ENCODE results near the gene JAK3. TPM values are rescaled to one million over a fixed set of nuclear protein-coding genes. Genes with fewer than 3 reads are reported as not detected.

The JAK3 gene
- total RNA-seq (2021) (4.4 to 5.6 TPM (median 5.6 TPM) in 3 replicates), Bru-seq, nascent RNA (percentile 33 among the genes with signal in this experiment)
- long read RNA-seq, experiment 1, partial matches to known transcripts = 9 of 13 reads
- long read RNA-seq, experiment 1, other reads (novel, unspliced or antisense) = 4 of 13 reads
- long read RNA-seq, experiment 2, partial matches to known transcripts = 1 of 8 reads
- long read RNA-seq, experiment 2, other reads (novel, unspliced or antisense) = 7 of 8 reads
- long read RNA-seq, experiment 3, partial matches to known transcripts = 0 of 1 reads
- long read RNA-seq, experiment 3, other reads (novel, unspliced or antisense) = 1 of 1 reads

DNA sequence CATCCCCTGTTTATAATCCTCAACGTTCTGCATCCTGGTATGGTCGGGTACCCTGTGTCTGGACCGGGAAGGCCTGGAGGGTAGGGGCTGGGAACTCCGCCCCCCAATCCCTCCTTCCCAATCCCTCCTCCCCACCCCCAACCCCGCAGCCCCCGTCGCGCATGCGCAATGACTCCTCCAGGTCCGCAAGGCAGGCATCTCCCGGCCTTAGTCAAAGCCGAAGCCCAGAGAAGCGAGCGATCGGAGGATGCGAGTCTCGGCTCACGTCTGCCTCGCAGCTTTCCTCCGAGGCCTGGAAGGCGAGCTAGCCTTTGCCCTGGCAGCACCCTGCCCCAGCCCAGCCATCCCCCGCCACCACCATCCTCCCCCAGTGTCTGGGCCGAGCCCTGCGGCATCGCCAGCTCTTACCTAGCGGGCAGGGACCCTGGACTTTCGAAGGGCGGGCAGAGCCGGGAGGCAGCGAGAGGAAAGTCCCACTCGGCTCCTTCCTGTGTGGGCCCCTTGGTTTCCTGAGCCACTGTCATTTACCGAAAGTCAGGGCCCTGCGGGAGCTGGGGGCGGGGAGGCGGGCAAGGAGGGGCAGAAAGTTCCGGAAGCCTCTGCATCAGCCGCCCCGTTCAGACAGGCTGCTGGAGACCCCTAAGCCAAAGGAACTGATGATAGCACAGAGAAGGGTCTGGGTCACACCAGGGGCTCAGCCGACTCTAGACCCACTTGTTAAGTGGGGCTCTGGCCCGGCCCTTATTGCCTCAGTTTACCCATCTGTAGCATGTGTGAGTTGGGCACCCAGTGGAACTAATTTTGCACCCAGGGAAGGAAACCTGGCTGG lies at the start of gene JAK3:
JAK3 (minus strand) TSS at position 445 of the 829 bp plus-strand sequence. CDS start 3,565 bp downstream, outside the sequence.
- peak; percentile 90 for DNase-seq (ENCODE audit: low spot score)
- no peaks in the 10 kb centered on the region for H3K36me3 Mint-ChIP-seq
- TF ChIP-seq, protein P1, sequence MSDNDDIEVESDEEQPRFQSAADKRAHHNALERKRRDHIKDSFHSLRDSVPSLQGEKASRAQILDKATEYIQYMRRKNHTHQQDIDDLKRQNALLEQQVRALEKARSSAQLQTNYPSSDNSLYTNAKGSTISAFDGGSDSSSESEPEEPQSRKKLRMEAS (CRISPR knock-in tag; IDR thresholded peaks at IDR 0.05) = 0 out of 2 replicates have a peak, but pooled peaks have one; percentile 13
- TF ChIP-seq, protein P2, sequence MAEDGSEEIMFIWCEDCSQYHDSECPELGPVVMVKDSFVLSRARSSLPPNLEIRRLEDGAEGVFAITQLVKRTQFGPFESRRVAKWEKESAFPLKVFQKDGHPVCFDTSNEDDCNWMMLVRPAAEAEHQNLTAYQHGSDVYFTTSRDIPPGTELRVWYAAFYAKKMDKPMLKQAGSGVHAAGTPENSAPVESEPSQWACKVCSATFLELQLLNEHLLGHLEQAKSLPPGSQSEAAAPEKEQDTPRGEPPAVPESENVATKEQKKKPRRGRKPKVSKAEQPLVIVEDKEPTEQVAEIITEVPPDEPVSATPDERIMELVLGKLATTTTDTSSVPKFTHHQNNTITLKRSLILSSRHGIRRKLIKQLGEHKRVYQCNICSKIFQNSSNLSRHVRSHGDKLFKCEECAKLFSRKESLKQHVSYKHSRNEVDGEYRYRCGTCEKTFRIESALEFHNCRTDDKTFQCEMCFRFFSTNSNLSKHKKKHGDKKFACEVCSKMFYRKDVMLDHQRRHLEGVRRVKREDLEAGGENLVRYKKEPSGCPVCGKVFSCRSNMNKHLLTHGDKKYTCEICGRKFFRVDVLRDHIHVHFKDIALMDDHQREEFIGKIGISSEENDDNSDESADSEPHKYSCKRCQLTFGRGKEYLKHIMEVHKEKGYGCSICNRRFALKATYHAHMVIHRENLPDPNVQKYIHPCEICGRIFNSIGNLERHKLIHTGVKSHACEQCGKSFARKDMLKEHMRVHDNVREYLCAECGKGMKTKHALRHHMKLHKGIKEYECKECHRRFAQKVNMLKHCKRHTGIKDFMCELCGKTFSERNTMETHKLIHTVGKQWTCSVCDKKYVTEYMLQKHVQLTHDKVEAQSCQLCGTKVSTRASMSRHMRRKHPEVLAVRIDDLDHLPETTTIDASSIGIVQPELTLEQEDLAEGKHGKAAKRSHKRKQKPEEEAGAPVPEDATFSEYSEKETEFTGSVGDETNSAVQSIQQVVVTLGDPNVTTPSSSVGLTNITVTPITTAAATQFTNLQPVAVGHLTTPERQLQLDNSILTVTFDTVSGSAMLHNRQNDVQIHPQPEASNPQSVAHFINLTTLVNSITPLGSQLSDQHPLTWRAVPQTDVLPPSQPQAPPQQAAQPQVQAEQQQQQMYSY (CRISPR knock-in tag; IDR thresholded peaks at IDR 0.05) = peak; percentile 29; the same call in 1 of the 2 replicates
- TF ChIP-seq, protein P3, sequence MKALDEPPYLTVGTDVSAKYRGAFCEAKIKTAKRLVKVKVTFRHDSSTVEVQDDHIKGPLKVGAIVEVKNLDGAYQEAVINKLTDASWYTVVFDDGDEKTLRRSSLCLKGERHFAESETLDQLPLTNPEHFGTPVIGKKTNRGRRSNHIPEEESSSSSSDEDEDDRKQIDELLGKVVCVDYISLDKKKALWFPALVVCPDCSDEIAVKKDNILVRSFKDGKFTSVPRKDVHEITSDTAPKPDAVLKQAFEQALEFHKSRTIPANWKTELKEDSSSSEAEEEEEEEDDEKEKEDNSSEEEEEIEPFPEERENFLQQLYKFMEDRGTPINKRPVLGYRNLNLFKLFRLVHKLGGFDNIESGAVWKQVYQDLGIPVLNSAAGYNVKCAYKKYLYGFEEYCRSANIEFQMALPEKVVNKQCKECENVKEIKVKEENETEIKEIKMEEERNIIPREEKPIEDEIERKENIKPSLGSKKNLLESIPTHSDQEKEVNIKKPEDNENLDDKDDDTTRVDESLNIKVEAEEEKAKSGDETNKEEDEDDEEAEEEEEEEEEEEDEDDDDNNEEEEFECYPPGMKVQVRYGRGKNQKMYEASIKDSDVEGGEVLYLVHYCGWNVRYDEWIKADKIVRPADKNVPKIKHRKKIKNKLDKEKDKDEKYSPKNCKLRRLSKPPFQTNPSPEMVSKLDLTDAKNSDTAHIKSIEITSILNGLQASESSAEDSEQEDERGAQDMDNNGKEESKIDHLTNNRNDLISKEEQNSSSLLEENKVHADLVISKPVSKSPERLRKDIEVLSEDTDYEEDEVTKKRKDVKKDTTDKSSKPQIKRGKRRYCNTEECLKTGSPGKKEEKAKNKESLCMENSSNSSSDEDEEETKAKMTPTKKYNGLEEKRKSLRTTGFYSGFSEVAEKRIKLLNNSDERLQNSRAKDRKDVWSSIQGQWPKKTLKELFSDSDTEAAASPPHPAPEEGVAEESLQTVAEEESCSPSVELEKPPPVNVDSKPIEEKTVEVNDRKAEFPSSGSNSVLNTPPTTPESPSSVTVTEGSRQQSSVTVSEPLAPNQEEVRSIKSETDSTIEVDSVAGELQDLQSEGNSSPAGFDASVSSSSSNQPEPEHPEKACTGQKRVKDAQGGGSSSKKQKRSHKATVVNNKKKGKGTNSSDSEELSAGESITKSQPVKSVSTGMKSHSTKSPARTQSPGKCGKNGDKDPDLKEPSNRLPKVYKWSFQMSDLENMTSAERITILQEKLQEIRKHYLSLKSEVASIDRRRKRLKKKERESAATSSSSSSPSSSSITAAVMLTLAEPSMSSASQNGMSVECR (CRISPR knock-in tag; IDR thresholded peaks at IDR 0.05; ENCODE audit: borderline replicate concordance) = no peak
- H3K4me3 Mint-ChIP-seq = peak within 1 kb of the TSS; percentile 49; the same call in 1 of the 2 replicates
- H3K9me3 Mint-ChIP-seq = peaks cover 7% of the 10 kb centered on the region
- peaks cover 43% of the 10 kb centered on the region for H3K27me3 Mint-ChIP-seq (ENCODE audit: low read depth)
- peak; percentile 84 for ATAC-seq
- no peak within 1 kb of the TSS; the same call in 1 of the 2 replicates for H3K27ac Mint-ChIP-seq
- no peaks in the 10 kb centered on the region for H3K4me1 Mint-ChIP-seq
- POLR2A ChIA-PET = interaction anchor here (0.6 kb wide), 1 partner anchor 10 kb away, joined by 3 read pairs; no protein-coding TSS in a partner anchor
- CTCF ChIA-PET = interaction anchor here (1.0 to 1.9 kb wide), 3 partner anchors 12 to 84 kb away, joined by 3 to 14 read pairs (median 3); partner anchors contain the start of gene RPL18A

DNA sequence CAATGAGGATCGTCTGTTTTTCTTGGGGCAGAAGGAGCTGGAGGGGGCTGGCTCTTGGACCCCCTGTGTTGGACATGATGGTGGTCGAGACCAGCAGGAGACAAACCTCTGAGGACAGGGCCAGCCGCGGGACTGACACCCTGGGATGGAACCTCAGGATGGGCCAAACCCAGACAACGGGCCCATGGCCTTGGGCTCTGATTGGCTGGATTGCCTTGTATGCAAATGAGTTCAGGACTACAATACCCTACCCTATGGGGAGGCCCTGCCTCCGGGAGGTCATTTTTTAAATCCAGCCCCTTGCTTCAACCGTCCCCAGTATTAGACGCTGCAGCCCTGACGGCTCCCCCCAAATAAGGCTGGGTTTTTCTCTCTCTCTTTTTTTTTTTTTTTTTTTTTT lies 46.0 kb upstream of the JAK3 start:
- DNase-seq (ENCODE audit: low spot score) (no peak), ATAC-seq (no peak)
- CTCF ChIA-PET = interaction anchor here (1.5 kb wide), 1 partner anchor 45 kb away, joined by 3 read pairs; no protein-coding TSS in a partner anchor
- TF ChIP-seq, protein P4, sequence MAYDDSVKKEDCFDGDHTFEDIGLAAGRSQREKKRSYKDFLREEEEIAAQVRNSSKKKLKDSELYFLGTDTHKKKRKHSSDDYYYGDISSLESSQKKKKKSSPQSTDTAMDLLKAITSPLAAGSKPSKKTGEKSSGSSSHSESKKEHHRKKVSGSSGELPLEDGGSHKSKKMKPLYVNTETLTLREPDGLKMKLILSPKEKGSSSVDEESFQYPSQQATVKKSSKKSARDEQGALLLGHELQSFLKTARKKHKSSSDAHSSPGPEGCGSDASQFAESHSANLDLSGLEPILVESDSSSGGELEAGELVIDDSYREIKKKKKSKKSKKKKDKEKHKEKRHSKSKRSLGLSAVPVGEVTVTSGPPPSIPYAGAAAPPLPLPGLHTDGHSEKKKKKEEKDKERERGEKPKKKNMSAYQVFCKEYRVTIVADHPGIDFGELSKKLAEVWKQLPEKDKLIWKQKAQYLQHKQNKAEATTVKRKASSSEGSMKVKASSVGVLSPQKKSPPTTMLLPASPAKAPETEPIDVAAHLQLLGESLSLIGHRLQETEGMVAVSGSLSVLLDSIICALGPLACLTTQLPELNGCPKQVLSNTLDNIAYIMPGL (CRISPR knock-in tag; IDR thresholded peaks at IDR 0.05) = no peak
- TF ChIP-seq, protein P5, sequence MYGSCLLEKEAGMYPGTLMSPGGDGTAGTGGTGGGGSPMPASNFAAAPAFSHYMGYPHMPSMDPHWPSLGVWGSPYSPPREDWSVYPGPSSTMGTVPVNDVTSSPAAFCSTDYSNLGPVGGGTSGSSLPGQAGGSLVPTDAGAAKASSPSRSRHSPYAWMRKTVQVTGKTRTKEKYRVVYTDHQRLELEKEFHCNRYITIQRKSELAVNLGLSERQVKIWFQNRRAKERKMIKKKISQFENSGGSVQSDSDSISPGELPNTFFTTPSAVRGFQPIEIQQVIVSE (CRISPR knock-in tag; IDR thresholded peaks at IDR 0.05; ENCODE audit: borderline replicate concordance) = no peak
- no peak for TF ChIP-seq GABPB1 (CRISPR knock-in tag; IDR thresholded peaks at IDR 0.05)
- TF ChIP-seq, protein P6, sequence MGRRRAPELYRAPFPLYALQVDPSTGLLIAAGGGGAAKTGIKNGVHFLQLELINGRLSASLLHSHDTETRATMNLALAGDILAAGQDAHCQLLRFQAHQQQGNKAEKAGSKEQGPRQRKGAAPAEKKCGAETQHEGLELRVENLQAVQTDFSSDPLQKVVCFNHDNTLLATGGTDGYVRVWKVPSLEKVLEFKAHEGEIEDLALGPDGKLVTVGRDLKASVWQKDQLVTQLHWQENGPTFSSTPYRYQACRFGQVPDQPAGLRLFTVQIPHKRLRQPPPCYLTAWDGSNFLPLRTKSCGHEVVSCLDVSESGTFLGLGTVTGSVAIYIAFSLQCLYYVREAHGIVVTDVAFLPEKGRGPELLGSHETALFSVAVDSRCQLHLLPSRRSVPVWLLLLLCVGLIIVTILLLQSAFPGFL (CRISPR knock-in tag; IDR thresholded peaks at IDR 0.05; ENCODE audit: borderline replicate concordance) = no peak
- TF ChIP-seq ZNF138 (CRISPR knock-in tag; conservative IDR thresholded peaks at IDR 0.05) = no peak
- TF ChIP-seq, protein P7, sequence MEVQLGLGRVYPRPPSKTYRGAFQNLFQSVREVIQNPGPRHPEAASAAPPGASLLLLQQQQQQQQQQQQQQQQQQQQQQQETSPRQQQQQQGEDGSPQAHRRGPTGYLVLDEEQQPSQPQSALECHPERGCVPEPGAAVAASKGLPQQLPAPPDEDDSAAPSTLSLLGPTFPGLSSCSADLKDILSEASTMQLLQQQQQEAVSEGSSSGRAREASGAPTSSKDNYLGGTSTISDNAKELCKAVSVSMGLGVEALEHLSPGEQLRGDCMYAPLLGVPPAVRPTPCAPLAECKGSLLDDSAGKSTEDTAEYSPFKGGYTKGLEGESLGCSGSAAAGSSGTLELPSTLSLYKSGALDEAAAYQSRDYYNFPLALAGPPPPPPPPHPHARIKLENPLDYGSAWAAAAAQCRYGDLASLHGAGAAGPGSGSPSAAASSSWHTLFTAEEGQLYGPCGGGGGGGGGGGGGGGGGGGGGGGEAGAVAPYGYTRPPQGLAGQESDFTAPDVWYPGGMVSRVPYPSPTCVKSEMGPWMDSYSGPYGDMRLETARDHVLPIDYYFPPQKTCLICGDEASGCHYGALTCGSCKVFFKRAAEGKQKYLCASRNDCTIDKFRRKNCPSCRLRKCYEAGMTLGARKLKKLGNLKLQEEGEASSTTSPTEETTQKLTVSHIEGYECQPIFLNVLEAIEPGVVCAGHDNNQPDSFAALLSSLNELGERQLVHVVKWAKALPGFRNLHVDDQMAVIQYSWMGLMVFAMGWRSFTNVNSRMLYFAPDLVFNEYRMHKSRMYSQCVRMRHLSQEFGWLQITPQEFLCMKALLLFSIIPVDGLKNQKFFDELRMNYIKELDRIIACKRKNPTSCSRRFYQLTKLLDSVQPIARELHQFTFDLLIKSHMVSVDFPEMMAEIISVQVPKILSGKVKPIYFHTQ (CRISPR knock-in tag; IDR thresholded peaks at IDR 0.05) = no peak
- TF ChIP-seq, protein P8, sequence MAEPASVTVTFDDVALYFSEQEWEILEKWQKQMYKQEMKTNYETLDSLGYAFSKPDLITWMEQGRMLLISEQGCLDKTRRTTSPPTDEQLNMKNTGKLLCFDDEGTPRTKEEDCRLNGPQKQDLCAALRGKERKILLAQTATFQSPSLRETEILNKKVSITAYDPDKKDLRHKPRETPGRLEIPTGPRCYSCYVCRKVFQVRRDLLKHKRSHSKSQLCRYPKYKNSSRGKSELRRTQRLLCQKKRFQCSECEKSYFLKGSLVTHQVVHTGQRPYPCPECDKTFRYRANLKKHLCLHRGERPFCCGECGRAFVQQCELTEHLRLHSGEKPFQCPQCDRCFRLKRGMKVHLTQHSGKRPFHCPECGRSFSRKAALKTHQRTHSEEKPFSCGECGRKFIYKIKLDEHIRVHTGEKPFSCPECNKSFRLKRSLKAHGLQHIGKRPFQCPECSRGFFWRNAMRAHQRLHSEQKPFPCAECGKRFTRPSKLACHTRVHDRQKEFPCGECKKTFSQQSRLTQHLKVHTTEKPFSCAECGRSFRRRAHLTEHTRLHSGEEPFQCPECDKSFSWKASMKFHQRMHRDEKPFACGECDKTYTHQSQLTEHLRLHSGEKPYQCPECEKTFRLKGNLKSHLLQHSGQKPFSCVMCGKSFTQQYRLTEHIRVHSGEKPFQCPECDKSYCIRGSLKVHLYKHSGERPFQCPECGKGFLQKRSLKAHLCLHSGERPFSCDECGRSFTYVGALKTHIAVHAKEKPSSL (CRISPR knock-in tag; conservative IDR thresholded peaks at IDR 0.05) = no peak
- POLR2A ChIA-PET = no interaction called here
- H3K36me3 Mint-ChIP-seq = no peaks in the 10 kb centered on the region
- no peak overlapping the region for H3K4me3 Mint-ChIP-seq
- H3K27me3 Mint-ChIP-seq (ENCODE audit: low read depth) = peaks cover 18% of the 10 kb centered on the region
- H3K9me3 Mint-ChIP-seq = no peaks in the 10 kb centered on the region
- peaks cover 4% of the 10 kb centered on the region; the same call in 1 of the 2 replicates for H3K4me1 Mint-ChIP-seq
- H3K27ac Mint-ChIP-seq = no peak overlapping the region

Measured in WTC11 (cell line).